ENCODE measurements around the gene FOXP1. TPM values are rescaled to one million over a fixed set of nuclear protein-coding genes. Genes with fewer than 3 reads are reported as not detected.

Gene FOXP1
- total and polyA plus RNA-seq, 9 of the 15 experiments (the other 6 are each of a cell fraction or from before 2014, with no cell fraction given) = 7.7 to 34.5 (median 13.7) TPM

- TF ChIP-seq THAP12 (CRISPR knock-in tag; IDR thresholded peaks at IDR 0.05) = no peak
- TF ChIP-seq ATF7 (IDR thresholded peaks at IDR 0.05) = peak; percentile 39; the same call in 1 of the 2 replicates
- TF ChIP-seq MEIS2 (IDR thresholded peaks at IDR 0.05; ENCODE audit: partially characterized antibody) = peak; percentile 17
- TF ChIP-seq NR1H2 (CRISPR knock-in tag; IDR thresholded peaks at IDR 0.05) = no peak
- peak; percentile 94 for TF ChIP-seq SMAD4 (CRISPR knock-in tag; conservative IDR thresholded peaks at IDR 0.05)
- no peak for TF ChIP-seq RBM25 (IDR thresholded peaks at IDR 0.05; ENCODE audit: low read depth, low read length, severe bottlenecking)
- TF ChIP-seq ARNT (IDR thresholded peaks at IDR 0.05) = no peak
- 0 out of 2 replicates have a peak, but pooled peaks have one; percentile 13 for TF ChIP-seq EP400 (IDR thresholded peaks at IDR 0.05)
- TF ChIP-seq, protein P1, sequence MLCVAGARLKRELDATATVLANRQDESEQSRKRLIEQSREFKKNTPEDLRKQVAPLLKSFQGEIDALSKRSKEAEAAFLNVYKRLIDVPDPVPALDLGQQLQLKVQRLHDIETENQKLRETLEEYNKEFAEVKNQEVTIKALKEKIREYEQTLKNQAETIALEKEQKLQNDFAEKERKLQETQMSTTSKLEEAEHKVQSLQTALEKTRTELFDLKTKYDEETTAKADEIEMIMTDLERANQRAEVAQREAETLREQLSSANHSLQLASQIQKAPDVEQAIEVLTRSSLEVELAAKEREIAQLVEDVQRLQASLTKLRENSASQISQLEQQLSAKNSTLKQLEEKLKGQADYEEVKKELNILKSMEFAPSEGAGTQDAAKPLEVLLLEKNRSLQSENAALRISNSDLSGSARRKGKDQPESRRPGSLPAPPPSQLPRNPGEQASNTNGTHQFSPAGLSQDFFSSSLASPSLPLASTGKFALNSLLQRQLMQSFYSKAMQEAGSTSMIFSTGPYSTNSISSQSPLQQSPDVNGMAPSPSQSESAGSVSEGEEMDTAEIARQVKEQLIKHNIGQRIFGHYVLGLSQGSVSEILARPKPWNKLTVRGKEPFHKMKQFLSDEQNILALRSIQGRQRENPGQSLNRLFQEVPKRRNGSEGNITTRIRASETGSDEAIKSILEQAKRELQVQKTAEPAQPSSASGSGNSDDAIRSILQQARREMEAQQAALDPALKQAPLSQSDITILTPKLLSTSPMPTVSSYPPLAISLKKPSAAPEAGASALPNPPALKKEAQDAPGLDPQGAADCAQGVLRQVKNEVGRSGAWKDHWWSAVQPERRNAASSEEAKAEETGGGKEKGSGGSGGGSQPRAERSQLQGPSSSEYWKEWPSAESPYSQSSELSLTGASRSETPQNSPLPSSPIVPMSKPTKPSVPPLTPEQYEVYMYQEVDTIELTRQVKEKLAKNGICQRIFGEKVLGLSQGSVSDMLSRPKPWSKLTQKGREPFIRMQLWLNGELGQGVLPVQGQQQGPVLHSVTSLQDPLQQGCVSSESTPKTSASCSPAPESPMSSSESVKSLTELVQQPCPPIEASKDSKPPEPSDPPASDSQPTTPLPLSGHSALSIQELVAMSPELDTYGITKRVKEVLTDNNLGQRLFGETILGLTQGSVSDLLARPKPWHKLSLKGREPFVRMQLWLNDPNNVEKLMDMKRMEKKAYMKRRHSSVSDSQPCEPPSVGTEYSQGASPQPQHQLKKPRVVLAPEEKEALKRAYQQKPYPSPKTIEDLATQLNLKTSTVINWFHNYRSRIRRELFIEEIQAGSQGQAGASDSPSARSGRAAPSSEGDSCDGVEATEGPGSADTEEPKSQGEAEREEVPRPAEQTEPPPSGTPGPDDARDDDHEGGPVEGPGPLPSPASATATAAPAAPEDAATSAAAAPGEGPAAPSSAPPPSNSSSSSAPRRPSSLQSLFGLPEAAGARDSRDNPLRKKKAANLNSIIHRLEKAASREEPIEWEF (CRISPR knock-in tag; IDR thresholded peaks at IDR 0.05) = no peak
- TF ChIP-seq CHCHD3 (CRISPR knock-in tag; IDR thresholded peaks at IDR 0.05) = no peak
- TF ChIP-seq FOXM1 (IDR thresholded peaks at IDR 0.05; ENCODE audit: low read depth) = no peak
- TF ChIP-seq FOXM1 (CRISPR knock-in tag; IDR thresholded peaks at IDR 0.05; ENCODE audit: low read depth) = no peak
- TF ChIP-seq, protein P2, sequence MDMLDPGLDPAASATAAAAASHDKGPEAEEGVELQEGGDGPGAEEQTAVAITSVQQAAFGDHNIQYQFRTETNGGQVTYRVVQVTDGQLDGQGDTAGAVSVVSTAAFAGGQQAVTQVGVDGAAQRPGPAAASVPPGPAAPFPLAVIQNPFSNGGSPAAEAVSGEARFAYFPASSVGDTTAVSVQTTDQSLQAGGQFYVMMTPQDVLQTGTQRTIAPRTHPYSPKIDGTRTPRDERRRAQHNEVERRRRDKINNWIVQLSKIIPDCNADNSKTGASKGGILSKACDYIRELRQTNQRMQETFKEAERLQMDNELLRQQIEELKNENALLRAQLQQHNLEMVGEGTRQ (CRISPR knock-in tag; IDR thresholded peaks at IDR 0.05) = no peak
- TF ChIP-seq RAD21 (CRISPR knock-in tag; conservative IDR thresholded peaks at IDR 0.05 in 1 of 2, IDR thresholded peaks at IDR 0.05 in 1 of 2) = peak in 1 of 2 experiments; percentile 4; a peak in 1 of 4 replicates
- peak; percentile 57 for TF ChIP-seq CEBPB (tag; IDR thresholded peaks at IDR 0.05)
- no peak for TF ChIP-seq THAP7 (CRISPR knock-in tag; IDR thresholded peaks at IDR 0.05)
- TF ChIP-seq MIER1 (IDR thresholded peaks at IDR 0.05; ENCODE audit: low read depth) = no peak
- TF ChIP-seq MECOM (CRISPR knock-in tag; IDR thresholded peaks at IDR 0.05) = no peak
- TF ChIP-seq ZNF780A (CRISPR knock-in tag; IDR thresholded peaks at IDR 0.05) = no peak
- no peak for TF ChIP-seq ZNF583 (CRISPR knock-in tag; IDR thresholded peaks at IDR 0.05)
- no peak for TF ChIP-seq ZNF12 (CRISPR knock-in tag; IDR thresholded peaks at IDR 0.05)
- no peak for TF ChIP-seq PHF21A (IDR thresholded peaks at IDR 0.05; ENCODE audit: borderline replicate concordance, low read depth)
- no peak; the same call in 1 of the 2 replicates for TF ChIP-seq CBFA2T3 (IDR thresholded peaks at IDR 0.05)
Observed at GRCh38 chr3:71511037-71511436, 72.5 kb downstream of the FOXP1 start (continued).
